ENCODE measurements around the gene FAF1.
"Not testable (repeated sequence)": the region's sequence is repeated elsewhere in the genome, so short reads cannot be mapped to it uniquely, and the experiment has no call there.

Gene FAF1

DNA sequence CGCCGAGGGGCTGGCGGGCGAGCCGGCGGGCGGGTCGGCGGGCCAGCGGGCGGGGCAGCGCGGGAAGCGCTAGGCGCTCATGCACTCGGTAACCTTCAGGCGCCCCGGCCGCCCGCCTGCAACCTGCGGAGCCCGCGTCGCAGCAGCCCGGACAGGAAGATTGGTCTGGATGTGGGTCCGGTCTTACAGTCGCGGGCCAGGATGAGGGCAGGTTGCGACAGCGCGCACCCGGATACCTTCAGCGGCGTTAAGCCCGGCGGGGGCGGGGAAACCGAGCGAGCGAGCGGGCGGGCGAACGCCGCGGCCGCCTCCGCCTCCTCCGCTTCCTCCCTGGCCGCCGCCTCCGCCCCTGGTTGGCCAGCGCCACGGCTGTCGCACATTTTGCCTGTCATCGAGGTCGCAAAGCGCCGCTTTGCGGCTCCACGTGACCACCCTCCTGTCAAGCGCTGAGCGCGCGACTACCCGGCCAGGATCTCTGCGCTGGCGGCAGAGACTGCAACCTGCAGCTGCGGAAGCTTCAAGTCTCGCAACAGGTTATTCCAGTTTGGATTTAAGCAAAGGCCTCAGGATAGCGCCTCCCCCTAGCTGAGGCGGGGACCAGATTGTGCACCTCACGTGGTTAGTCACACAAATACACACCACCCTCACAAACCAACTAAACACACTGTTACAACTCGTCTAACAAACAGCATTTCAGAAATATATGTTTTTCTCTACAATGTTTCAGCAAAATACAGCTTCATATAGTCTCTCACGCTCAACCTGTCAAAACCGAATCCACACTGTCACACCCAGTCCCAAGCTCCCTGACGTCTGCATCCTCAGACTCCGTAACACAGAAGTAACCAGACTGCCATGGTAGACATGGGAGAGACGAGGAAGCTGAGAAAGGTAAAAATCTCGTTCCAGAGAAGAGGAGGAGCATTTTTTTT is at the start of gene FAF1:
FAF1 (minus strand) TSS at position 355 of the 932 bp plus-strand sequence. CDS start 456 bp downstream, outside the sequence.
- TF ChIP-seq, protein P1, sequence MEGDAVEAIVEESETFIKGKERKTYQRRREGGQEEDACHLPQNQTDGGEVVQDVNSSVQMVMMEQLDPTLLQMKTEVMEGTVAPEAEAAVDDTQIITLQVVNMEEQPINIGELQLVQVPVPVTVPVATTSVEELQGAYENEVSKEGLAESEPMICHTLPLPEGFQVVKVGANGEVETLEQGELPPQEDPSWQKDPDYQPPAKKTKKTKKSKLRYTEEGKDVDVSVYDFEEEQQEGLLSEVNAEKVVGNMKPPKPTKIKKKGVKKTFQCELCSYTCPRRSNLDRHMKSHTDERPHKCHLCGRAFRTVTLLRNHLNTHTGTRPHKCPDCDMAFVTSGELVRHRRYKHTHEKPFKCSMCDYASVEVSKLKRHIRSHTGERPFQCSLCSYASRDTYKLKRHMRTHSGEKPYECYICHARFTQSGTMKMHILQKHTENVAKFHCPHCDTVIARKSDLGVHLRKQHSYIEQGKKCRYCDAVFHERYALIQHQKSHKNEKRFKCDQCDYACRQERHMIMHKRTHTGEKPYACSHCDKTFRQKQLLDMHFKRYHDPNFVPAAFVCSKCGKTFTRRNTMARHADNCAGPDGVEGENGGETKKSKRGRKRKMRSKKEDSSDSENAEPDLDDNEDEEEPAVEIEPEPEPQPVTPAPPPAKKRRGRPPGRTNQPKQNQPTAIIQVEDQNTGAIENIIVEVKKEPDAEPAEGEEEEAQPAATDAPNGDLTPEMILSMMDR (IDR thresholded peaks at IDR 0.05; ENCODE audit: low read depth, low read length): peak; percentile 37
- Histone ChIP-seq H3K4me3 (ENCODE audit: low read depth, low read length) (peak within 1 kb of the TSS; percentile 98), H3K9me3 (ENCODE audit: severe bottlenecking) (no peaks in the 10 kb centered on the region), H3K27ac (peak within 1 kb of the TSS; percentile 92), H3K36me3 (peaks cover 27% of the 10 kb centered on the region), H3K27me3 (ENCODE audit: insufficient read depth, low read depth, severe bottlenecking) (no peaks in the 10 kb centered on the region)
- peak; percentile 98 for DNase-seq

DNA sequence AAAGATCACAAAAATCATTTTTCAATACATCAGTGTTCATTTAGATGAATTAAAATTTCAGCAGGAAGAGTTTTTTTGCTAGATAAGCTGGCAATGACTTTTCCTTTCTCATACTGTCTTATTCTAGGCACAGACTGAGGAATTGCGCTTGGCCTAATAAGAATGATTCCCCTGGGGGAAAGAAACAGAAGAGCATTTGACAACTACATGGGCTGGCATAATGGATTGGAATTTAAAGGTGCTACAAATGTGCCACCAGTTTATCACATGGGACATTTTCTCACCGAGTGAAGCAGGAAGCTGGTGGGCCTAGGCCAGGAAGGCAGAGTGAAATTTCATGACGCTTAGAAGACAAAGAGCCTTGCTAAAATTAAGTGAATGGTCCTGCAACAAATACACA is 49.3 kb upstream of the FAF1 start:
- H3K4me3 ChIP-seq (ENCODE audit: low read depth, low read length): no peak overlapping the region
- no peaks in the 10 kb centered on the region; the same call in 1 of the 2 replicates for H3K36me3 ChIP-seq
- DNase-seq: no peak
- H3K9me3 ChIP-seq (ENCODE audit: severe bottlenecking): peaks cover 2% of the 10 kb centered on the region
- no peaks in the 10 kb centered on the region for H3K27me3 ChIP-seq (ENCODE audit: insufficient read depth, low read depth, severe bottlenecking)
- TF ChIP-seq, protein P1 (IDR thresholded peaks at IDR 0.05; ENCODE audit: low read depth, low read length): no peak
- no peak overlapping the region for H3K27ac ChIP-seq

DNA sequence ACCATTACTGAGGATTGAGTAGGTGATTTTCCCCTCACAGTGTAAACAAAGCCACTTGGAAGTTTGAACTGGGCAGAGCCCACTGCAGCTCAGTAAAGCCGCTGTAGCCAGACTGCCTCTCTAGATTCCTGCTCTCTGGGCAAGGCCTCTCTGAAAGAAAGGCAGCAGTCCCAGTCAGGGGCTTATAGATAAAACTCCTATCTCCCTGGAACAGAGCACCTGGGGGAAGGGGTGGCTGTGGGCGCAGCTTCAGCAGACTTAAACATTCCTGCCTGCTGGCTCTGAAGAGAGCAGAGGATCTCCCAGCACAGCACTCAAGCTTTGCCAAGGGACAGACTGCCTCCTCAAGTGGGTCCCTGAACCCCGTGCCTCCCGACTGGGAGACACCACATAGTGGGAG is 45.5 kb upstream of the FAF1 start:
- not testable (repeated sequence) for H3K9me3 ChIP-seq (ENCODE audit: severe bottlenecking); H3K4me3 ChIP-seq (ENCODE audit: low read depth, low read length); H3K27me3 ChIP-seq (ENCODE audit: insufficient read depth, low read depth, severe bottlenecking); DNase-seq; H3K27ac ChIP-seq; H3K36me3 ChIP-seq

DNA sequence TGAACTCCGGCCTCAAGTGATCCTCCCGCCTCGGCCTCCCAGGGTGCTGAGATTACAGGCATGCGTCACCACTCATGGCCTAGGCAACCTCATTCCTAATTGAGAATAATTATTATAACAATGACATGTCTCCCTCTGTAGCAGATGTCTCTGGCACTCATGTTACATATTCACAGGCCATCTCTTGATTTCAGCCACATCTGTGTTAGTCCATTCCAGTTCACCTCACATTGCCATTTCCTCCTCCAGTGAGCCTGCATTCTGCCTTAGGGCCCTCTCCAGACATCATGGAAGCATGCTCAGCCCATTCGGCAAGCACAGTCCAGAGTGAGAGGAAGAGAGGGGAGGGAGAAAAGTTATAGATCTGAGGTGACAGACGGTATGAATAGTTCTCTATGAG is 42.4 kb upstream of the FAF1 start:
- TF ChIP-seq, protein P1 (IDR thresholded peaks at IDR 0.05; ENCODE audit: low read depth, low read length): no peak
- Histone ChIP-seq H3K36me3 (no peaks in the 10 kb centered on the region; the same call in 1 of the 2 replicates), H3K9me3 (ENCODE audit: severe bottlenecking) (peaks cover 4% of the 10 kb centered on the region), H3K27me3 (ENCODE audit: insufficient read depth, low read depth, severe bottlenecking) (no peaks in the 10 kb centered on the region), H3K4me3 (ENCODE audit: low read depth, low read length) (no peak overlapping the region), H3K27ac (no peak overlapping the region)
- DNase-seq: no peak

DNA sequence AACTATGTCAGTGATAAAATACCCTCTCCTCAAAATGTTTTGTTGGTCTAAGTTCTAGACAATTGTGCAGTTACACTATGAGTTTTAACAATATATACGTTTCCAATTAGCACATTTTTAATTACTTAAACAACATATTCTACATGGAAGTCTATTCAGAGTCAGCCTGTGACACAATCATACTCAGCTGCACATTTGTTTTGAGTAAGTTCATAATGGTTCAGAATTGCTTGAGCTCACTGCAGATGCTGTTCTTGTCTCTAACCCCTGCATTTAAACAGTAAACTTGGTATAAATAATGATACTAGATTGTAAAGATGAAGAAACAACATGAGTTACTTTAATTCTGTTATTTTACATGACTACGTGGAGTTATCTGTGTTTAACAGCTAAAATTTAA is 40.6 kb upstream of the FAF1 start:
- H3K27me3 ChIP-seq (ENCODE audit: insufficient read depth, low read depth, severe bottlenecking): no peaks in the 10 kb centered on the region
- TF ChIP-seq, protein P1 (IDR thresholded peaks at IDR 0.05; ENCODE audit: low read depth, low read length): no peak
- H3K27ac ChIP-seq: no peak overlapping the region
- no peaks in the 10 kb centered on the region; the same call in none of the 2 replicates for H3K36me3 ChIP-seq
- DNase-seq: no peak
- H3K4me3 ChIP-seq (ENCODE audit: low read depth, low read length): no peak overlapping the region
- H3K9me3 ChIP-seq (ENCODE audit: severe bottlenecking): peaks cover 2% of the 10 kb centered on the region

DNA sequence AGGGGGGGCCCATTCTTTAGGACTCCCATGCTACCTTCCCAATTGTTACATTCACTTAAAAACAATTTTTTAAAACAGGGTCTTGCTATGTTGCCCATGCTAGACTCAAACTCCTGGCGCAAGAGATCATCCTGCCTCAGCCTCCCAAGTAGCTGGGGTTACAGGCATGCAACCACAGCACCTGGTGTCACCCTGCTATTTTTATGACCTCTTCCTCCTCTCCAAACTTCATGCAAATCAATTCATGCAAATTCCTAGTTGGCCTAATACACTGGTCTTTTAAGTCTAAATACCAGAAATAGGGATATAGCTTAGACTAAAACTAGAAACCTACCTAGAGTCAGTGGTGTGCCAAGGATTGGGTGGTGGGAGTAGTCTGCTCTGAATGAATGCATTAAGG is 40.1 kb upstream of the FAF1 start:
- H3K36me3 ChIP-seq: no peaks in the 10 kb centered on the region; the same call in none of the 2 replicates
- no peak for DNase-seq

DNA sequence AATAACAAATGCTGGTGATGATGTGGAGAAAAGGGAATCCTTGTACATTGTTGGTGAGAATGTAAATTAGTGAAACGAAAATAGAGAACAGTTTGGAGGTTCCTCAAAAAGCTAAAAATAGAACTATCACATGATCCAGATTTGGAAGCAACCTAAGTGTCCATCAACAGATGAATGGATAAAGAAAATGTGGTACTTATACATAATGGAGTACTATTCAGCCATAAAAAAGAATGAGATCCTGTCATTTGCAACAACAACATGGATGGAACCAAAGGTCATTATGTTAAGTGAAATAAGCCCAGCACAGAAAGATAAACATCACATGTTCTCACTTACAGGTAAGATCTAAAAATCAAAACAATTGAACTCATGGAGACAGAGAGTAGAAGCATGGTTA is 39.3 kb upstream of the FAF1 start:
- H3K36me3 ChIP-seq; H3K27me3 ChIP-seq (ENCODE audit: insufficient read depth, low read depth, severe bottlenecking); DNase-seq; H3K27ac ChIP-seq; H3K4me3 ChIP-seq (ENCODE audit: low read depth, low read length); H3K9me3 ChIP-seq (ENCODE audit: severe bottlenecking): not testable (repeated sequence)

More for the DNA sequence above, 40.1 kb upstream of the FAF1 start:
- Histone ChIP-seq H3K27me3 (ENCODE audit: insufficient read depth, low read depth, severe bottlenecking) (no peaks in the 10 kb centered on the region), H3K9me3 (ENCODE audit: severe bottlenecking) (peaks cover 2% of the 10 kb centered on the region), H3K27ac (no peak overlapping the region), H3K4me3 (ENCODE audit: low read depth, low read length) (no peak overlapping the region)
- TF ChIP-seq, protein P1 (IDR thresholded peaks at IDR 0.05; ENCODE audit: low read depth, low read length): no peak
